ENCODE measurements around the gene SCARB2. TPM values are rescaled to one million over a fixed set of nuclear protein-coding genes. Genes with fewer than 3 reads are reported as not detected.

The SCARB2 gene
- total and polyA plus RNA-seq, 4 donors, result 58.2 to 136 (median 73.7) TPM

GRCh38 chr4:76233529-76233928, 19.9 kb upstream of the SCARB2 start:
- Histone ChIP-seq H3K4me1 (ENCODE audit: control insufficient read depth in 4 of 4, insufficient read depth in 4 of 4, low read length in 3 of 4) (peaks cover 1 to 7% (median 6%) of the 10 kb centered on the region in 4 donors), H3K27ac (ENCODE audit: low read depth in 1 of 2, low read length in 2 of 2) (no peak overlapping the region), H3K9me3 (ENCODE audit: control insufficient read depth in 4 of 4, low read length in 3 of 4) (no peaks in the 10 kb centered on the region), H3K36me3 (ENCODE audit: control insufficient read depth in 4 of 4, insufficient read depth in 3 of 4, low read depth in 1 of 4, low read length in 3 of 4) (no peaks in the 10 kb centered on the region), H3K9ac (ENCODE audit: low read depth in 1 of 2, low read length in 2 of 2) (no peak overlapping the region), H3K4me3 (ENCODE audit: low read depth in 1 of 3, low read length in 3 of 3) (no peak overlapping the region), H3K27me3 (ENCODE audit: control insufficient read depth in 4 of 4, insufficient read depth in 4 of 4, low read length in 3 of 4) (no peaks in the 10 kb centered on the region)
- TF ChIP-seq SP1 (IDR thresholded peaks at IDR 0.05) (no peak), FOXA1 (IDR thresholded peaks at IDR 0.05) (no peak), FOXA2 (IDR thresholded peaks at IDR 0.05) (no peak), HNF4G (IDR thresholded peaks at IDR 0.05) (no peak), RAD21 (IDR thresholded peaks at IDR 0.05) (no peak), EGR1 (IDR thresholded peaks at IDR 0.05; ENCODE audit: low read depth in 2 of 2) (no peak), GABPA (IDR thresholded peaks at IDR 0.05 in 1 of 2, conservative IDR thresholded peaks at IDR 0.05 in 1 of 2) (no peak), NR2F2 (IDR thresholded peaks at IDR 0.05) (no peak), YY1 (IDR thresholded peaks at IDR 0.05) (no peak), RXRA (IDR thresholded peaks at IDR 0.05) (no peak), JUND (IDR thresholded peaks at IDR 0.05) (no peak), ZBTB33 (IDR thresholded peaks at IDR 0.05) (no peak), TAF1 (conservative IDR thresholded peaks at IDR 0.05) (no peak), HNF4A (conservative IDR thresholded peaks at IDR 0.05) (no peak)
- TF ChIP-seq, protein P1, sequence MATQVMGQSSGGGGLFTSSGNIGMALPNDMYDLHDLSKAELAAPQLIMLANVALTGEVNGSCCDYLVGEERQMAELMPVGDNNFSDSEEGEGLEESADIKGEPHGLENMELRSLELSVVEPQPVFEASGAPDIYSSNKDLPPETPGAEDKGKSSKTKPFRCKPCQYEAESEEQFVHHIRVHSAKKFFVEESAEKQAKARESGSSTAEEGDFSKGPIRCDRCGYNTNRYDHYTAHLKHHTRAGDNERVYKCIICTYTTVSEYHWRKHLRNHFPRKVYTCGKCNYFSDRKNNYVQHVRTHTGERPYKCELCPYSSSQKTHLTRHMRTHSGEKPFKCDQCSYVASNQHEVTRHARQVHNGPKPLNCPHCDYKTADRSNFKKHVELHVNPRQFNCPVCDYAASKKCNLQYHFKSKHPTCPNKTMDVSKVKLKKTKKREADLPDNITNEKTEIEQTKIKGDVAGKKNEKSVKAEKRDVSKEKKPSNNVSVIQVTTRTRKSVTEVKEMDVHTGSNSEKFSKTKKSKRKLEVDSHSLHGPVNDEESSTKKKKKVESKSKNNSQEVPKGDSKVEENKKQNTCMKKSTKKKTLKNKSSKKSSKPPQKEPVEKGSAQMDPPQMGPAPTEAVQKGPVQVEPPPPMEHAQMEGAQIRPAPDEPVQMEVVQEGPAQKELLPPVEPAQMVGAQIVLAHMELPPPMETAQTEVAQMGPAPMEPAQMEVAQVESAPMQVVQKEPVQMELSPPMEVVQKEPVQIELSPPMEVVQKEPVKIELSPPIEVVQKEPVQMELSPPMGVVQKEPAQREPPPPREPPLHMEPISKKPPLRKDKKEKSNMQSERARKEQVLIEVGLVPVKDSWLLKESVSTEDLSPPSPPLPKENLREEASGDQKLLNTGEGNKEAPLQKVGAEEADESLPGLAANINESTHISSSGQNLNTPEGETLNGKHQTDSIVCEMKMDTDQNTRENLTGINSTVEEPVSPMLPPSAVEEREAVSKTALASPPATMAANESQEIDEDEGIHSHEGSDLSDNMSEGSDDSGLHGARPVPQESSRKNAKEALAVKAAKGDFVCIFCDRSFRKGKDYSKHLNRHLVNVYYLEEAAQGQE (IDR thresholded peaks at IDR 0.05), result no peak
- TF ChIP-seq, protein P2, sequence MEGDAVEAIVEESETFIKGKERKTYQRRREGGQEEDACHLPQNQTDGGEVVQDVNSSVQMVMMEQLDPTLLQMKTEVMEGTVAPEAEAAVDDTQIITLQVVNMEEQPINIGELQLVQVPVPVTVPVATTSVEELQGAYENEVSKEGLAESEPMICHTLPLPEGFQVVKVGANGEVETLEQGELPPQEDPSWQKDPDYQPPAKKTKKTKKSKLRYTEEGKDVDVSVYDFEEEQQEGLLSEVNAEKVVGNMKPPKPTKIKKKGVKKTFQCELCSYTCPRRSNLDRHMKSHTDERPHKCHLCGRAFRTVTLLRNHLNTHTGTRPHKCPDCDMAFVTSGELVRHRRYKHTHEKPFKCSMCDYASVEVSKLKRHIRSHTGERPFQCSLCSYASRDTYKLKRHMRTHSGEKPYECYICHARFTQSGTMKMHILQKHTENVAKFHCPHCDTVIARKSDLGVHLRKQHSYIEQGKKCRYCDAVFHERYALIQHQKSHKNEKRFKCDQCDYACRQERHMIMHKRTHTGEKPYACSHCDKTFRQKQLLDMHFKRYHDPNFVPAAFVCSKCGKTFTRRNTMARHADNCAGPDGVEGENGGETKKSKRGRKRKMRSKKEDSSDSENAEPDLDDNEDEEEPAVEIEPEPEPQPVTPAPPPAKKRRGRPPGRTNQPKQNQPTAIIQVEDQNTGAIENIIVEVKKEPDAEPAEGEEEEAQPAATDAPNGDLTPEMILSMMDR (IDR thresholded peaks at IDR 0.05; ENCODE audit: low read depth, low read length, missing input control), result no peak
- TF ChIP-seq, protein P3, sequence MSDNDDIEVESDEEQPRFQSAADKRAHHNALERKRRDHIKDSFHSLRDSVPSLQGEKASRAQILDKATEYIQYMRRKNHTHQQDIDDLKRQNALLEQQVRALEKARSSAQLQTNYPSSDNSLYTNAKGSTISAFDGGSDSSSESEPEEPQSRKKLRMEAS (IDR thresholded peaks at IDR 0.05), result no peak
- TF ChIP-seq, protein P4, sequence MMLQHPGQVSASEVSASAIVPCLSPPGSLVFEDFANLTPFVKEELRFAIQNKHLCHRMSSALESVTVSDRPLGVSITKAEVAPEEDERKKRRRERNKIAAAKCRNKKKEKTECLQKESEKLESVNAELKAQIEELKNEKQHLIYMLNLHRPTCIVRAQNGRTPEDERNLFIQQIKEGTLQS (IDR thresholded peaks at IDR 0.05), result no peak
- no peak for DNase-seq (ENCODE audit: low spot score)
- 66% methylated on average over 2 of the region's 2 CpGs for WGBS

Measured in liver (tissue), 9 donors.